Astrocyte (in vitro differentiated cells and primary cell): ENCODE measurements around the gene FANCD2.

Source experiments
- EZH2 ChIP-seq: IDR thresholded peaks from 2 replicates; pipeline ENCODE4 v1.6.1; 2012; ENCODE audit warnings: mild to moderate bottlenecking, low read length, inconsistent platforms; ENCODE audit not compliant: insufficient read depth
- TF ChIP-seq, protein P1 (sequence below): IDR thresholded peaks from 2 replicates; pipeline ENCODE4 v1.5.1; 2011; ENCODE audit warnings: low read depth, mild to moderate bottlenecking, inconsistent platforms, low read length, moderate library complexity; ENCODE audit not compliant: insufficient read depth

DNA sequence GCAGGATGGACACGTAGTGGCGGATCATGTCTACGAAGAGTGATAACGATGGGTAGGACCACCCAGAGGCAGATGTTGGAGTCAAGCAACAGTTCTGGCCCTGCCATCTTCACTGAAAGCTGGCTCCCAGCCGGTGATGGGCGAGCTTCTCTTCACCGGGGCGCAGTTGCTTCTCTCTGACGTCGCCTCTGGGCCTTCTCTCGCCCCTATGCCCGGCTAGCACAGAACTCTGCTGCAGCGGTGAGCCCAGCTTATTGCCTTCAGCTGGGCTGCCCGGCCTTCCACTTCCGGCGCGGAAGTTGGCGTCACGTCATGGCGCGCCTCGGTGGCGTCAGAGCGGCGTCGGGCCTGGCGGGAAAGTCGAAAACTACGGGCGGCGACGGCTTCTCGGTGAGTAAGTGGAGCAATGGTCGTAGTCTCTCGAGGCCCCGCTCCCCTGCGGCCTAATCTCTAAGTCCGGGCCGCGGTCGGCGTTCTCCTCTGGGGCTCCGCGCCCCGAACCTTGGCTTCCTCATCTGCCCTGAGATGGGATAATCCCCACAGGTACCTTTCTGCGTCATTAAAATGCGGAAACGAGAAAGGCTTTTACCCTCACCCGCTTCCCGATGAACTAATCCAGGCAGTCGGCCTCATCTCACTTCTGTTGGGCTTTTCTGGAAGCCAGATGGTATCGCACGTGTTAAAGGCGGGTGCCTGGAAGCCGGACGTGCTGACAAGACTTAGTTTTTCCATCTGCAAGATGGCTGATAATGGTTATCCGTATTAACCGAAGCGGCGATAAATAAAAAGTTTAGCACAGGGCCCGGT lies at the start of gene FANCD2:
- TF ChIP-seq, protein P1, sequence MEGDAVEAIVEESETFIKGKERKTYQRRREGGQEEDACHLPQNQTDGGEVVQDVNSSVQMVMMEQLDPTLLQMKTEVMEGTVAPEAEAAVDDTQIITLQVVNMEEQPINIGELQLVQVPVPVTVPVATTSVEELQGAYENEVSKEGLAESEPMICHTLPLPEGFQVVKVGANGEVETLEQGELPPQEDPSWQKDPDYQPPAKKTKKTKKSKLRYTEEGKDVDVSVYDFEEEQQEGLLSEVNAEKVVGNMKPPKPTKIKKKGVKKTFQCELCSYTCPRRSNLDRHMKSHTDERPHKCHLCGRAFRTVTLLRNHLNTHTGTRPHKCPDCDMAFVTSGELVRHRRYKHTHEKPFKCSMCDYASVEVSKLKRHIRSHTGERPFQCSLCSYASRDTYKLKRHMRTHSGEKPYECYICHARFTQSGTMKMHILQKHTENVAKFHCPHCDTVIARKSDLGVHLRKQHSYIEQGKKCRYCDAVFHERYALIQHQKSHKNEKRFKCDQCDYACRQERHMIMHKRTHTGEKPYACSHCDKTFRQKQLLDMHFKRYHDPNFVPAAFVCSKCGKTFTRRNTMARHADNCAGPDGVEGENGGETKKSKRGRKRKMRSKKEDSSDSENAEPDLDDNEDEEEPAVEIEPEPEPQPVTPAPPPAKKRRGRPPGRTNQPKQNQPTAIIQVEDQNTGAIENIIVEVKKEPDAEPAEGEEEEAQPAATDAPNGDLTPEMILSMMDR = no peak
- TF ChIP-seq EZH2 = no peak
